ENCODE results near the gene SSNA1.

DNA sequence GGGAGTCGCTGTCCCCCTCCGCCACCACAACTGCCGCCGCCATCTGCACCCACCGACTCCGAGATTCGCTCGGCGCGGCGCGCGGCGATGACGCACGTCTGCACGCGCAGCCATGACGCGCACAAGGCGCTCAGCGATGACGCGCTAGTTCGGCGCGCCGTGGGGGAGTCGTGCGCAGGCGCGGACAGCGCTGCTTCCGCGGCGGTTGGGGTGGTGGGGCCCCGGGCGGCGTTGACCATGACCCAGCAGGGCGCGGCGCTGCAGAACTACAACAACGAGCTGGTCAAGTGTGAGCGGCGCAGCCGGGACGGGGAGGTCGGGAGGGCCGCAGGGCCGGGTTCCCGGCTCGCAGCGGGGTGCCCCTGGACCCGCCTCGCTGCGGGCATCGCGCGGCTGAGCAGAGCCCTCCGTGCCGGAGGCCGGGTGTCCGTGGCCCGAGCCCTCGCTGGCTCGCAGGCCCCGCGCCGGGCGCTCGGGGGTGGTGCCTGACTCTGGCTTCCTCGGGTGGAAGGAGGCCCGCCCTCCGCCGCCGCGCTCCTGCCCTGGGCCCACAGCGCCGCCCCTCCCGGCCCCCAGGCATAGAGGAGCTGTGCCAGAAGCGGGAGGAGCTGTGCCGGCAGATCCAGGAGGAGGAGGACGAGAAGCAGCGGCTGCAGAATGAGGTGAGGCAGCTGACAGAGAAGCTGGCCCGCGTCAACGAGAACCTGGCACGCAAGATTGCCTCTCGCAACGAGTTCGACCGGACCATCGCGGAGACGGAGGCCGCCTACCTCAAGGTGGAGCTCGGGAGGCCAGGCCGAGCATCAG lies at the start of gene SSNA1, which contains the start of gene ANAPC2:
- TF ChIP-seq, protein P1, sequence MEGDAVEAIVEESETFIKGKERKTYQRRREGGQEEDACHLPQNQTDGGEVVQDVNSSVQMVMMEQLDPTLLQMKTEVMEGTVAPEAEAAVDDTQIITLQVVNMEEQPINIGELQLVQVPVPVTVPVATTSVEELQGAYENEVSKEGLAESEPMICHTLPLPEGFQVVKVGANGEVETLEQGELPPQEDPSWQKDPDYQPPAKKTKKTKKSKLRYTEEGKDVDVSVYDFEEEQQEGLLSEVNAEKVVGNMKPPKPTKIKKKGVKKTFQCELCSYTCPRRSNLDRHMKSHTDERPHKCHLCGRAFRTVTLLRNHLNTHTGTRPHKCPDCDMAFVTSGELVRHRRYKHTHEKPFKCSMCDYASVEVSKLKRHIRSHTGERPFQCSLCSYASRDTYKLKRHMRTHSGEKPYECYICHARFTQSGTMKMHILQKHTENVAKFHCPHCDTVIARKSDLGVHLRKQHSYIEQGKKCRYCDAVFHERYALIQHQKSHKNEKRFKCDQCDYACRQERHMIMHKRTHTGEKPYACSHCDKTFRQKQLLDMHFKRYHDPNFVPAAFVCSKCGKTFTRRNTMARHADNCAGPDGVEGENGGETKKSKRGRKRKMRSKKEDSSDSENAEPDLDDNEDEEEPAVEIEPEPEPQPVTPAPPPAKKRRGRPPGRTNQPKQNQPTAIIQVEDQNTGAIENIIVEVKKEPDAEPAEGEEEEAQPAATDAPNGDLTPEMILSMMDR (IDR thresholded peaks at IDR 0.05) = peak; percentile 15 to 69 (median 47)
- TF ChIP-seq POLR2A (IDR thresholded peaks at IDR 0.05) = peak; percentile 68 to 76
- TF ChIP-seq EP300 (IDR thresholded peaks at IDR 0.05) = peak; percentile 95 to 99

Measured in tibial nerve (tissue), 4 donors.